Measurements from ENCODE around the gene THSD7A. TPM values are rescaled to one million over a fixed set of nuclear protein-coding genes. Genes with fewer than 3 reads are reported as not detected.

THSD7A gene
- polyA plus RNA-seq, 1 donor (not counting 4 experiments of a cell fraction or from before 2014, with no cell fraction given), result not detected

DNA sequence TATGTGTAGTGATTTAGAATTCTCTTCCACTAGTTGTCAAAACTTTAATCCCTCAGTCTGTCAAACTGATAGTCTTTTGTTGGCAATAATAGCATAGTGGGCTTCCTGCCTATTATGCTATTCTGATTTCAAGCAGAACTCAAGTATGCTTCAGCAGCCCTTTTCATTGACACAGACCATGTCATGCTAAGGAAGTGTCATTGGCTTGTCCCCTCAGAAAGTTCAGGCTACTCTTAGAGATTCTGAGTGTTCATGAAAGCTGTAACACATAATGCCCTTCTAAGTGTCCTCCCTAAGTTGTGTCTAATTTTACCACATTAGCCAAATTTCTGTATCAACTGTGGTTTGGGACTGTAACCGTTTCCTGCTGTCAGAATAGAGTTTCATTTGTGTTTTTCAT is 198.7 kb downstream of the THSD7A start:
- Histone ChIP-seq H3K9me1 (ENCODE audit: control insufficient read depth, extremely low read depth, insufficient read depth, low read length) (no peaks in the 10 kb centered on the region), H3K27me3 (ENCODE audit: control insufficient read depth, extremely low read depth, insufficient read depth, low read length) (no peaks in the 10 kb centered on the region), H3K4me3 (ENCODE audit: control insufficient read depth in 2 of 3, extremely low read depth in 1 of 3, insufficient read depth in 2 of 3, low read depth in 1 of 3, low read length in 3 of 3) (no peak overlapping the region), H3K9me3 (ENCODE audit: control insufficient read depth, low read depth, low read length) (no peaks in the 10 kb centered on the region), H3K4me1 (ENCODE audit: control insufficient read depth, extremely low read depth, insufficient read depth, low read length) (no peaks in the 10 kb centered on the region), H3K36me3 (ENCODE audit: control insufficient read depth in 2 of 2, extremely low read depth in 1 of 2, insufficient read depth in 2 of 2, low read length in 2 of 2) (no peaks in the 10 kb centered on the region), H2AFZ (ENCODE audit: control insufficient read depth, low read length) (no peak overlapping the region), H3K79me2 (ENCODE audit: control insufficient read depth, insufficient read depth, low read length) (no peaks in the 10 kb centered on the region), H3K4me2 (ENCODE audit: control insufficient read depth, extremely low read depth, insufficient read depth, low read depth, low read length) (no peak overlapping the region), H3K27ac (ENCODE audit: control insufficient read depth, insufficient read depth, low read length) (no peak overlapping the region), H3K9ac (ENCODE audit: control insufficient read depth, extremely low read depth, insufficient read depth, low read length) (no peak overlapping the region), H4K20me1 (ENCODE audit: control insufficient read depth, extremely low read depth, insufficient read depth, low read length) (no peaks in the 10 kb centered on the region)
- TF ChIP-seq, protein P1, sequence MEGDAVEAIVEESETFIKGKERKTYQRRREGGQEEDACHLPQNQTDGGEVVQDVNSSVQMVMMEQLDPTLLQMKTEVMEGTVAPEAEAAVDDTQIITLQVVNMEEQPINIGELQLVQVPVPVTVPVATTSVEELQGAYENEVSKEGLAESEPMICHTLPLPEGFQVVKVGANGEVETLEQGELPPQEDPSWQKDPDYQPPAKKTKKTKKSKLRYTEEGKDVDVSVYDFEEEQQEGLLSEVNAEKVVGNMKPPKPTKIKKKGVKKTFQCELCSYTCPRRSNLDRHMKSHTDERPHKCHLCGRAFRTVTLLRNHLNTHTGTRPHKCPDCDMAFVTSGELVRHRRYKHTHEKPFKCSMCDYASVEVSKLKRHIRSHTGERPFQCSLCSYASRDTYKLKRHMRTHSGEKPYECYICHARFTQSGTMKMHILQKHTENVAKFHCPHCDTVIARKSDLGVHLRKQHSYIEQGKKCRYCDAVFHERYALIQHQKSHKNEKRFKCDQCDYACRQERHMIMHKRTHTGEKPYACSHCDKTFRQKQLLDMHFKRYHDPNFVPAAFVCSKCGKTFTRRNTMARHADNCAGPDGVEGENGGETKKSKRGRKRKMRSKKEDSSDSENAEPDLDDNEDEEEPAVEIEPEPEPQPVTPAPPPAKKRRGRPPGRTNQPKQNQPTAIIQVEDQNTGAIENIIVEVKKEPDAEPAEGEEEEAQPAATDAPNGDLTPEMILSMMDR (optimal IDR thresholded peaks at IDR 0.05 in 1 of 3, IDR thresholded peaks at IDR 0.05 in 1 of 3, conservative IDR thresholded peaks at IDR 0.05 in 1 of 3; ENCODE audit: extremely low read depth in 1 of 3, insufficient read depth in 2 of 3, low read length in 3 of 3), result no peak
- no peak for TF ChIP-seq EZH2 (IDR thresholded peaks at IDR 0.05; ENCODE audit: low read length)
- FAIRE-seq (no peak), DNase-seq (ENCODE audit: low read depth, low spot score) (no peak)
- dilution Hi-C loops (cut with MboI; ENCODE audit: extremely low pct_ligation_motif_present, low sequenced_read_pairs), result no loop called here

DNA sequence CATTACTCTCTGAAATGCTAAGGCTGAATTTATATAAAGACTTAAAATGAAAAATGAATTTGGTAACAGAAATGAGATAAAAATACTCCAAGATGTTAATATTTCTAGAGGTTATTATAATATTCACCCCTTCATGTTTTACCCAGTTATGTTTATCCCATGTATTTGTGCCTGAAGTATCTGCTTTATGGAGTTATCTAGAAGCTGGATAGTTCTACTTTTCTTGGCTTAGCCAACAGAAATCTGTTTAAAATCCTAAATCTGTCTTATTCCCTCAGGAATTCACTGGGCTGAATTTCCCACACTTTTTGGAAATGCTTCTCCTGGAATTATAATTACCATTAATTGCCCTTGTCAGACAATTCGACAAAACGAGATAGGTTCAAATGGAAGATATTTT is 201.6 kb downstream of the THSD7A start:
- H3K4me2 ChIP-seq (ENCODE audit: control insufficient read depth, extremely low read depth, insufficient read depth, low read depth, low read length), result no peak overlapping the region

More for the DNA sequence above, 201.6 kb downstream of the THSD7A start:
- dilution Hi-C loops (cut with MboI; ENCODE audit: extremely low pct_ligation_motif_present, low sequenced_read_pairs), result no loop called here
- no peak overlapping the region for H3K27ac ChIP-seq (ENCODE audit: control insufficient read depth, insufficient read depth, low read length)
- no peaks in the 10 kb centered on the region for H3K36me3 ChIP-seq (ENCODE audit: control insufficient read depth in 2 of 2, extremely low read depth in 1 of 2, insufficient read depth in 2 of 2, low read length in 2 of 2)
- no peaks in the 10 kb centered on the region for H4K20me1 ChIP-seq (ENCODE audit: control insufficient read depth, extremely low read depth, insufficient read depth, low read length)
- DNase-seq (ENCODE audit: low read depth, low spot score), result no peak
- H3K9ac ChIP-seq (ENCODE audit: control insufficient read depth, extremely low read depth, insufficient read depth, low read length), result no peak overlapping the region
- no peaks in the 10 kb centered on the region for H3K27me3 ChIP-seq (ENCODE audit: control insufficient read depth, extremely low read depth, insufficient read depth, low read length)
- no peak overlapping the region for H3K4me3 ChIP-seq (ENCODE audit: control insufficient read depth in 2 of 3, extremely low read depth in 1 of 3, insufficient read depth in 2 of 3, low read depth in 1 of 3, low read length in 3 of 3)
- no peak for TF ChIP-seq EZH2 (IDR thresholded peaks at IDR 0.05; ENCODE audit: low read length)
- TF ChIP-seq, protein P1 (optimal IDR thresholded peaks at IDR 0.05 in 1 of 3, IDR thresholded peaks at IDR 0.05 in 1 of 3, conservative IDR thresholded peaks at IDR 0.05 in 1 of 3; ENCODE audit: extremely low read depth in 1 of 3, insufficient read depth in 2 of 3, low read length in 3 of 3), result no peak
- H3K9me3 ChIP-seq (ENCODE audit: control insufficient read depth, low read depth, low read length), result no peaks in the 10 kb centered on the region
- no peak overlapping the region for H2AFZ ChIP-seq (ENCODE audit: control insufficient read depth, low read length)
- H3K4me1 ChIP-seq (ENCODE audit: control insufficient read depth, extremely low read depth, insufficient read depth, low read length), result no peaks in the 10 kb centered on the region
- no peak for FAIRE-seq
- no peaks in the 10 kb centered on the region for H3K79me2 ChIP-seq (ENCODE audit: control insufficient read depth, insufficient read depth, low read length)
- H3K9me1 ChIP-seq (ENCODE audit: control insufficient read depth, extremely low read depth, insufficient read depth, low read length), result no peaks in the 10 kb centered on the region

All from keratinocyte (primary cell).